ENCODE measurements around the gene HIC1. TPM values are rescaled to one million over a fixed set of nuclear protein-coding genes. Genes with fewer than 3 reads are reported as not detected.

HIC1 gene
- total and polyA plus RNA-seq, 8 donors, result 1.5 to 107 (median 8.9) TPM

GRCh38 chr17:2063261-2064146 is 8.6 kb downstream of the HIC1 start:
- Histone ChIP-seq H3K4me3 (no peak overlapping the region), H3K27me3 (peaks cover 0 to 22% (median 8%) of the 10 kb centered on the region in 3 donors), H3K4me1 (peaks cover 40 to 99% (median 73%) of the 10 kb centered on the region in 4 donors), H3K36me3 (peaks cover 10 to 83% (median 78%) of the 10 kb centered on the region in 4 donors), H3K9me3 (no peaks in the 10 kb centered on the region), H3K27ac (peak overlapping the region; percentile 57 to 94 (median 90))
- intact Hi-C loops (cut with DNase I; ENCODE audit: low total_unique reads), result no loop called here
- peak in 1 of 2 donors; percentile 74 for DNase-seq
- TF ChIP-seq POLR2A (IDR thresholded peaks at IDR 0.05) (no peak), POLR2AphosphoS5 (IDR thresholded peaks at IDR 0.05) (peak in 1 of 3 donors; percentile 54)
- 61 to 79% (median 71%) methylated on average over 15 to 16 of the region's 16 CpGs for WGBS, 5 donors

GRCh38 chr17:2064147-2064489 is 9.2 kb downstream of the HIC1 start:
- intact Hi-C loops (cut with DNase I; ENCODE audit: low total_unique reads), result no loop called here
- H3K4me1 ChIP-seq, result peaks cover 34 to 97% (median 69%) of the 10 kb centered on the region in 4 donors

DNA sequence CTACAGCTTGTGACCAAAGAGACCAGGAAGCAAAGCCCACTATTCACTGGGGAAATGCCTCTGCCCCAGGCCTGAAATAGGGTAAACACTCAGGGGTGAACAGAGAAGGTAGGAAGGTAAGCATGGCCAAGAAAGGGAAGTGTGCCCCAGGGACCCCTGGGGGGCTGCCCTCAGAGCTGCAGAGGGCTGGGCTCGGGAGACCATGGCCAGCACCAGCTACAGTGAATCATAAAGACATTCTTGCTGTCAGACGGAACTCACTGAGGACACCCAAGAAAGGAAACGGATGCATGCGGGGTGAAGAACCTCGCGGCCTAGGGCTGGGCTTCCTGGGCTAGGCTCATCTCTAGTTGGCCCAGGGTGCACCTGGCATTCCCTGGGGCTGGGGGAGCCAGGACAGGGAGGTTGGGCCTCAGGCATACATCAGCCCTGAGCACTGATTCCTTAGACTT is 9.6 kb downstream of the HIC1 start:
- Histone ChIP-seq H3K36me3 (peaks cover 10 to 87% (median 79%) of the 10 kb centered on the region in 4 donors), H3K27me3 (peaks cover 0 to 12% (median 0%) of the 10 kb centered on the region in 3 donors), H3K4me3 (no peak overlapping the region), H3K4me1 (peaks cover 29 to 93% (median 65%) of the 10 kb centered on the region in 4 donors), H3K27ac (peak overlapping the region; percentile 57 to 94 (median 90)), H3K9me3 (no peaks in the 10 kb centered on the region)
- intact Hi-C loops (cut with DNase I; ENCODE audit: low total_unique reads), result no loop called here
- 68 to 89% (median 78%) methylated on average over 3 to 6 of the region's 6 CpGs for WGBS, 5 donors
- peak in 1 of 2 donors; percentile 41 for DNase-seq
- TF ChIP-seq POLR2A (IDR thresholded peaks at IDR 0.05) (no peak), POLR2AphosphoS5 (IDR thresholded peaks at IDR 0.05) (no peak), CTCF (IDR thresholded peaks at IDR 0.05) (no peak), EP300 (IDR thresholded peaks at IDR 0.05) (no peak)

More at GRCh38 chr17:2064147-2064489, 9.2 kb downstream of the HIC1 start:
- no peak for DNase-seq
- Histone ChIP-seq H3K27ac (peak overlapping the region; percentile 57 to 94 (median 90)), H3K36me3 (peaks cover 10 to 88% (median 80%) of the 10 kb centered on the region in 4 donors), H3K4me3 (no peak overlapping the region), H3K9me3 (no peaks in the 10 kb centered on the region), H3K27me3 (peaks cover 0 to 16% (median 1%) of the 10 kb centered on the region in 3 donors)
- 61 to 78% (median 74%) methylated on average over 5 of the region's 5 CpGs for WGBS, 5 donors
- TF ChIP-seq CTCF (IDR thresholded peaks at IDR 0.05) (no peak), EP300 (IDR thresholded peaks at IDR 0.05) (no peak), POLR2AphosphoS5 (IDR thresholded peaks at IDR 0.05) (no peak), POLR2A (IDR thresholded peaks at IDR 0.05) (no peak)

GRCh38 chr17:2064980-2065785 is 10.3 kb downstream of the HIC1 start:
- Histone ChIP-seq H3K9me3 (no peaks in the 10 kb centered on the region), H3K27ac (peak overlapping the region; percentile 57 to 94 (median 90)), H3K36me3 (peaks cover 10 to 83% (median 79%) of the 10 kb centered on the region in 4 donors), H3K4me3 (no peak overlapping the region), H3K27me3 (peaks cover 0 to 7% (median 0%) of the 10 kb centered on the region in 3 donors), H3K4me1 (peaks cover 23 to 87% (median 60%) of the 10 kb centered on the region in 4 donors)
- TF ChIP-seq CTCF (IDR thresholded peaks at IDR 0.05) (peak in 2 of 7 experiments; percentile 9 to 18), POLR2AphosphoS5 (IDR thresholded peaks at IDR 0.05) (no peak)
- WGBS, 5 donors, result 70 to 84% (median 81%) methylated on average over 14 to 24 of the region's 24 CpGs
- intact Hi-C loops (cut with DNase I; ENCODE audit: low total_unique reads), result no loop called here
- DNase-seq, result peak in 1 of 2 donors; percentile 77

Measured in stomach (tissue), 9 donors.